Brain pericyte (primary cell): ENCODE measurements around the gene ANKRD34B.
"Not testable (repeated sequence)": the region's sequence is repeated elsewhere in the genome, so short reads cannot be mapped to it uniquely, and the experiment has no call there.

Experiments used
- DNase-seq: peaks from one replicate; pipeline ENCODE4 v3.0.0-alpha.2; 2012; ENCODE audit warnings: low read depth, low spot score

The ANKRD34B gene

DNA sequence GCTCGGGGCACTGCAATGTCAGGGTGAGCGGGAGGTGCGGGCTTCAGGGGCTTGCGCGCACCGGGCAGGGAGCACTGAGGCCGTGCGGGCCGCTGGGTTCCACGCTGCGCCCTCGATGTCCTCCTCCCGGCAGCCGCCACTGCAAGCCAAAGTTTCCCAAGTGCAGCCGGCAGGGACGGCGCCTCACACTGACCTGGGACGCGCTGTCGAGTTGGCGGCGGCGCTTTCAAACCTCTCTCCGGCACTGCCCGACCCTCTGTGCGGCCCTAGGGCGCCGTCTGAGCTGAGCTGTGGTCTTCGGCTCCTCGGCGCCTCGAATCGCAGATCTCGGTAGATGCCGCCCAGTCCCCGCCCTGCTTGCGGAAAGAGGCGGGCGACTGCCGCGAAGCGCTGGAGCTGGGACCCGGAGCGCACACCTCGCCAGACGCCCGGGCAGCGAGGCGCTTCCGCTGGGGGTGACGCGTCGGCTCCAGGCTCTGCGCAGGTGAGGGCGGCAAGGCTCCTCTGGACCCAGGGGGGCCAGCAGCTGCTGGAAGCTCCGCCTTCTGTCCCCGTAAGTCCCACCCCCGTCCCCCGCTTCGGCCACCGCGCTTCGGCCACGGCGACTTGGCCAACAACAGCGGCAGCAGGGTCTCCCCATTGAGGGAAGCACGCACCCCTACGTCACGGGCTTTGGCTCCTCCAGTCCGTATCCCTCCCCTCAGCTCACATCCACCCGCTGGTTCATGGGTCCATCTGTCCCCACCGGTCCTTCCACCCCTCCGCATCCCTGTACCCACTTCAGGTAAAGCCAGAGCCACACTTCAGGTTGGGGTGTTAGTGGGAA is at the start of gene ANKRD34B:
ANKRD34B (minus strand) TSS at position 320 of the 826 bp plus-strand sequence. CDS start 10,261 bp downstream, outside the sequence.
- DNase-seq: no peak

DNA sequence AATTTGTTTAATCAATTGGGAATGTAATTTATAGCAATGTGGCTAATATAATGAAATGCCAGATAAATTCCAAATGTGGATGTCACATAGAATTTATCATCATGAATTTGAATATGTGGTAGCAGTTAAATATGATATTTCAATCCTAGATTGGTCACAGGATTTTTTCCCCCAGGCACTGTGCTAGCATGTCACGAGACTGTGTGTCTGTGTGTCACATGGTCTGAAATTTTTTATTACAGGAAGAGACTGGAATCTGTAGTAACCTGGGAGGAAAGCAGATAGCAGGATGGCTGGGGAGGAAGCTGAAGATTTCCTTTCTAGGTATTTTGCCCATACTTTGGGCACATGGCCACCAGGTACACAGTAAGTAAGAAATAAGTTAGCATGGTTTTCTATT is 49.0 kb upstream of the ANKRD34B start:
- DNase-seq: no peak

DNA sequence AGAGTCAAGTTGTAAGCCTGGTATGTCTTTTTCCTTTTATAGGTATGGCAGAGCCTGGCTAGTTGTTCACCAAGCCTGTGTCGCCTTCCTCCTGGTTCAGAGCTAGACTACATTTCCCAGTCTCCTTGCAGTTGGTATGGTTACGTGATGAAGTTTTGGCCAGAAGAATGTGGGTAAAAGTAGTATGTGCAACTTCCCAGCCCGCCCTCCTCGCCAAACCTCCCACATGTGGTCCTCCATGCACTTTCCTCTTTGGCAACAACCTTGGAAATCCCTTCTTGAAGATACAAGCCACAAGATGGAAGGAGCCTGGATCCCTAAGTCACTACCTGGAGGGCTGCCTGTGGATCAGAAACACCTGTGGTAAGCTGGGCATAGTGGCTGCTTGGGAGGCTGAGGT is 48.4 kb upstream of the ANKRD34B start:
- DNase-seq: no peak

DNA sequence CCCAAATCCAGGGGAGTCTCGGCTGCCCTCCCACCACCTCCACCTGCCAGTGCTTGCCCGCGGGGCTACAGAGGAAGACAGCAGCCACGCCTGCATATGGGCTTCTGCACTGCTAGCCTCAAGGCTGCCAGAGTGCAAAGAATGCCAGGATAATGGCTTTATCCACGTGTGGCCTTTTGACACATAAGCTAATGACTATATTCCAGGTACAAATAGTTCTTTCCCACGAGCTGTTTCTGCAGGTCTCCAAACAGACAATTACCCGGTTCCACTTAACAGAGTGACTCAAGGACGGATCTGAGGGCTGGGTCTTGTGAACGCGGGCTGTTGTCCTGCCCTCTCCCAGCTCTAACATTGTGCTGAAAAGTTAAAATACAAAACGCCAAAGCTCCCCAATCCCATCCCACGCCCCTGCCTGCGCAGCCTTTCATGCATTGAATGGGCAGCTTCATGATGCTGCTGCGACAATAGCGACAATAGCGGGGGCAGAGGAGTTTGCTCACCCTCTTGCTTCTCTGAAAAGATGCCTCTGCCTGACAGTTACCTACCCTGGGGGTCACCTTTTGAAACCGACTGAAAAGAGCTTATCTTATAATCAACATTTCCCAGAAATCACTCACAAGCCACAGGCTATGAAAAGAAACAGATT is 45.3 kb upstream of the ANKRD34B start:
- DNase-seq: no peak

DNA sequence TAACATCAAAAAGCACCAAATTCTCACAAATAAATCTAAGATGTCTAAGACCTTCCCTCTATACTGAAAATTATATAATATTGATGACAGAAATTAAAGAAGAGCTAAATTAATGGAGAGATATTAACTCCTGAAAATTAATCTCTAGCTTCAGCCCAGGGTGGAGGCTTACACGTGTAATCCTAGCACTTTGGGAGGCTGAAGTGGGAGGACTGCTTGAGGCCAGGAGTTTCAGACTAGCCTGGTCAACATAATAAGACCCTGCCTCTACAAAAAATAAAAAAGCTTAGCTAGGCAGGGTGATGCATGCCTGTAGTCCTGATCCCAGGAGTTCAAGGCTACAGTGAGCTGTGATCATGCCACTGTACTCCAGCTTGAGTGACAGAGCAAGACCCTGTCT is 39.6 kb upstream of the ANKRD34B start:
- DNase-seq: no peak

DNA sequence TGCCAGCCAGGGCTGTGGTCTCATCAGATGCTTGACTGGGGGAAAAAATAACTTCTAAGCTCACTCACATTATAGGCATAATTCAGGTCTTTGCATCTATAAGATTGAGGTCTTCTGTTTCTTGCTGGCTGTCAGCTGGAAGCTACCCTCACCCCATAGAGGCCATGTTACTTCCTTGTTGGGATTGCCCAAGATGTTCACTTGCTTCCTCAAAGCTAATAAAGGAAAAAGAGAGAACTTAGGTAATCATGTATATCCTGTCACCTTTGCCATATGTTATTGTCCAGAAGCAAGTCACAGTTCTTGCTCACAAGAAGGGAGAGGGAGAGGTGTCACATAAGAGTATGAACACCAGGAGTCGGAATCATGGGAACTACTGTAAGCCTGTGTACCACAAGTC is 38.7 kb upstream of the ANKRD34B start:
- no peak for DNase-seq

DNA sequence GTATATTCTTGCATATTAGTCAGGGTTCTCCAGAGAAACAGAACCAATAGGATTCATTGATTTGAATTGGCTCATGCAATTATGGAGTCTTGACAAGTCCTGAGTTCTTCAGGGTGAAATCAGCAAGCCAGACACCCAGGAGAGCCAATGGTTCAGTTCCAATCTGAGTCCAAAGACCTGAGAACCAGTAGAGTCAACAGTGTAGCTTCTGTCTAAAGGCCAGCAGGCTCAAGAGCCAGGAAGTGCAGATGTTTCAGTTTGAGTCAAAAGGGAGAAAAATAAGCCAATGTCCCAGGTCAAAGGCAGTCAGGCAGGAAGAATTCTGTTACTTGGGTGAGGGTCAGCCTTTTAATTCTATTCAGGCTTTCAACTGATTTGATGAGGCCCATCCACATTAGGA is 37.8 kb upstream of the ANKRD34B start:
- DNase-seq: no peak

DNA sequence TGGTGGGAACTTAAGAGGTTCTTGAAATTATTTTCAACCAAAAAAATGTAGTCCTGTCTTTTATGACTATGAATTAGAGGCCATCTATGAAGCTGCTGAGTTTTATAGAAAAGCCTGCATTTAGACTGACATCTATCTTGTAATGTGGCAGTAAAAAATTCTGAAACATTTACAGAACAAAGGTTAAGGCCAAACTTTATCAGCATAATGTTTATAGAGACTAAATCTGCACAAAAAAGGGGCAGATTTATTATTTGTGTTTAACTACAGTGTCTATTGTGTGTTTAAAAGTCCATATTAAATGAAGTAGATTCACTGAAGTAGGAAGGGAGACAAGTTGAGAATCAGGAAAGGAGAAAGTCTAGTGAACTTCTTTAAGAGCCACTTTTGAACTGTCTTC is 37.3 kb upstream of the ANKRD34B start:
- DNase-seq: no peak

DNA sequence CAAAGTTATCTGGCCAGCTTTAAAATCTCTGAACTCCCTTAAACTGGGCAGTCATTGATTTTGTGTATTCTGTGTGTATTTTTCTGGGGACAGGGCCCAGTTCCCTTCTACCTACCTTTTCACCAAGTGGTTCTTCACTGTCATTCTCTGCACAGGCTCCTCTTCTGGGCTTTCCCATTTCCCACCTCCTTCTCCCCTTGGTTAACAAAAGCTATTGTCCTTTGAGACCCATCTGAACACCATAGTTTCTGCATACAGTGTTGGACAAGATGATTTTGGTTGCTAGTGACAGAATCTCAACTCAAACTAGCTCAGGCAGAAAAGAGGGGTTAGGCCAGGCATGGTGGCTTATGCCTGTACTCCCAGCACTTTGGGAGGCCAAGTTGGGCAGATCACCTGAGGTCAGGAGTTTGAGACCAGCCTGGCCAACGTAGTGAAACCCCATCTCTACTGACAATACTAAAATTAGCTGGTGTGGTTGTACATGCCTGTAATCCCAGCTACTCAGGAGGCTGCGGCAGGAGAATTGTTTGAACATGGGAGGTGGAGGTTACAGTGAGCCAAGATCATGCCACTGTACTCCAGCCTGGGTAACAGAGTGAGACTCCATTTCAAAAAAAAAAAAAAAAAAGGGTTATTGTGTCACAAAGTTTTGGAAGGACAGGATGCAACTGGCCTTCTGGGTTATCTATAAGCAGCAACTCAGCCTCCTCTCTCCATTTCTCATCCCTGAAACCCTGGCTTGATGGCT is 31.0 kb upstream of the ANKRD34B start:
- no peak for DNase-seq

DNA sequence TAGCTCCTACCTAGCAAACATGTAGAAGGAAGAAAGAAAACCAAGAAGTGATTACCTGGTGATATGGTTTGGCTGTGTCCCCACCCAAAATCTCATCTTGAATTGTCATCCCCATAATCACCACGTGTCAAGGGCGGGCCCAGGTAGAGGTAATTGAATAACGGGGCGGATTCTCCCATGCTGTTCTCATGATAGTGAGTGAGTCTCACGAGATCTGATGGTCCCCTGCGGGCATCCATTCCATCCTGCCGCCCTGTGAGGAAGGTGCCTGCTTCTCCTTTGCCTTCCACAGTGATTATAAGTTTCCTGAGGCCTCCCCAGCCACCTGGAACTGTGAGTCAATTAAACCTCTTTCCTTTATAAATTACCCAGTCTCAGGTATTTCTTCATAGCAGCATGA is 27.4 kb upstream of the ANKRD34B start:
- no peak for DNase-seq

DNA sequence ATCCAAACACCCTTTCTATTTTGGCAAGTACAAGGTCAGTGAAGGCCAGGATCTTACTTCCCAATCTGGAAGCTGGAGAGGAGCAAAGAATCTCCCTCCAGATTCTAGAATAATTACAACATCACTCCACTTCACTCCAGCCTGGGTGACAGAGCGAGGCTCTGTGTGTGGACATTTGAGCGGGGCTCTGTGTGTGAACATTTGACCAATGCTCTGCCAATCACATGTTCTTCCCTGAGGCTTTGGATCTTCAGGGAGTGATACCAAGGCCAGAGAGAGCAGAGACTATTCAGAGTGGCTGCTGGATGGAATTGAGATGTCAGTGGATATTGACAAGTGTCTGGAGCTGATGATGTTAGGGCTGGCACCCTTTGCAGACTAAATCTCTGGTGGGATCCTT is 24.7 kb upstream of the ANKRD34B start:
- DNase-seq: no peak

DNA sequence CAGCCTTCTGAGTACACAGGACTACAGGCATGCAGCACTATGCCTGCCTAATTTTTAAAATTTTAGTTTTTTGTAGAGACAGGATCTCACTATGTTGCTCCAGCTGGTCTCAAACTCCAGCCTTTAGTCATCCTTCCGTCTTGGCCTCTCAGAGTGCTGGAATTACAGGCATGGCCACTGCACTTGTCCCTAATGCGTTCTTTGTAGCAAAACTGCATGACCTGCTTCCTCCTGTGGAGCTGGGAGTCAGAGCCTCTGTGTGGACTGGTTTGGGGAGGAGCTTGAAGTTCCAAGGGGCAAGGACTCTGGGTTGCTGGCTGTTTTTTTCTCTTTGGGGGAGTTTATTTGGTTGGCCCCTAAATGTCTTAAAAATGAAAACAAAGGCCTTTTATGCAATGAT is 22.7 kb upstream of the ANKRD34B start:
- no peak for DNase-seq

DNA sequence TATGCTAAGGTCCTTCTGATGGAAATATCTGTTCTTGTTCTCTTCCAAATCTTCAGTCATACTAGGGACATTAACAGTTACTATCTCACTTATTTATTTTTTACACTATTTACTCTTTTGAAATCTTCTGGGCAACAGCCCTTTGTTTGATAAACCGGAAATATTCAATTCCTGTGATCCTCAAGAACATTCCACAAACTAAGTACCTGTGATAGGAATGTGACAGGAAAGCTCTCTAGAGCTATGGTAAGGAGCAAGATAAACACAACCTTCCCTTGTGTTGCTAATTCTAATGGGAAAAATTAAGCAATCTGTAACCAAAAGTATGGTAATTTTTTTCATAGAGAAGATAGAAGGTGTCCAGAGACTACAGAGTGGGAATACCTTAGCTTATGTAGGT is 22.0 kb upstream of the ANKRD34B start:
- DNase-seq: no peak

DNA sequence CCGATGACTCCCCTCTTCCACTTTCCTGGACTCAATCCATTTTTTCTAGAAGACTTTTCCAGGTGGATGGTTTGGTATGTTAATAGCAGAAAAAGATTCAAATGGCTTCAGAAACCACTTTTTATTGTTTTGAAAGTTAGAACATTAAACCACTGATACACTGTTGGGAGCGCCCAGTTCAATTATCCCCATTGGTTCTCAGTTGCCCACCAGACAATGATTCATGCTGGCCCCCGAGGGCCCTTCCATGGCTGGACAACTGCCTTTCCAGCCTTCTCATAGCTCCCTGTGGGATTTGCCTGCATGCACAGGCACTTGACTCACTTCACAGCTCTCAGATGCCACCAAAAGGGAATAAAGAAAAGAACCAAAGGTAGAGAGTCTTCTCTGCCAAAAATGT is 21.3 kb upstream of the ANKRD34B start:
- no peak for DNase-seq

DNA sequence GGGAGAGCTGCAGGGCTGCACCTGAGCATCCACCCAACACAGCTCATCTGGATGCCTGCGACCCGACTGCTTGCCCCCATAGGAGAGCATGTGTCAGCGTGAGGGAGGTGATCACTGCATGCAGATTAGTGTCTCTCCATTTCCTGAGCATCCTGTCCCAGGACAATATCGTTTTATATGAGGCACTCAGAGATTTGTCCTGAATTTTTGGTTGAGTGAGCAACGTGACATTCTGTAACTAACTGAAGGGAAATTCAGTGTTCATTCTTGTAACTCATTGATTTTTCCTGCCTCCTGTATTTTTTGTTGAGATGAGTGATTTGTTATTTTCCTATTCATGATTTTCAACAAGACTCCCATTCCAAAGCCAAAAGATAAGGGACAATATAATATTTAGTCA is 20.7 kb upstream of the ANKRD34B start:
- no peak for DNase-seq

DNA sequence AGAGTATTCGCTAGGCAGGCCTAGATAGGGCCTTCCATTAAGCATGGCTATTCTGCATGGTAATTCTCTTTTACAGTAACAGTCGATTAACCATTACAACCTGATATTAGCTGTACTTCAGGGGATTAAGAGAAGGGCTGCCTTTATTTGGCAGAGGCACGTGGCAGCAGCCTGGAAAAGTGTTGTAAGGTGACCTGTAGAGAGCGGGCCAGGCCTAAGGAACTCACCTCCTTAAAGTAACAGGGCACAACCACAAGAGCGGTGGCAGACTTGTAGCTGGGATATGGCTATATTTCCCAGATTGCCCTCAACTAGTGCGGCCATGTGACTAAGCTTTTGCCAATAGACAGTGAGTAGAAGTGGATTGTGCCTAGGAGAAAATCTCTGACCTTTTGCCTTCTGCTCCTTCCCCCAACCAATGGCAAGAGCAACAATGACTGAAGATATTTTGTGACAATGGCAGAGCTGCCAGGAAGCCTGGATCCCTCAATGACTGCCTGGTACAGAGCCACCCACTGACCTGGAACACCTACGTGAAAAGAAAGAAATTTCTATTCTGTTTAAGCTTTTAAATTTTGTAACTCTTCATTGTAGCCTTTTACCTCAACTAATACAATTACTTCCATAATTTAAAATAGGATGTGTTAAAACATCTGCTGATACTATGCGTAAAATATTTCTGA is 18.9 kb upstream of the ANKRD34B start:
- DNase-seq: no peak

DNA sequence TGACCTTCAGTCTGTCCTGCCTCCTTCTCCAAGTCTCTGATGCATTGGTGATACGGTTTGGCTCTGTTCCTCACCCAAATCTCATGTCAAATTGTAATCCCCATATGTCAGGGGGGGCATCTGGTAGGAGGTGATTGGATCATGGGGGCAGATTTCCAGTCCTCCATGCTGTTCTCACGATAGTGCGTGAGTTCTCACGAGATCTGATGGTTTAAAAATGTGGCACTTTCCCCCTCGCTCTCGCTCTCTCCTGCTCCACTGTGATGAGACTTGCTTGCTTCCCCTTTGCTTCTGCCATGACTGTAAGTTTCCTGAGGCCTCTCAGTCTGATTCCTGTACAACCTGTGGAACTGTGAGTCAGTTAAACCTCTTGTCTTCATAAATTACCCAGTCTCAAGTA is 14.7 kb upstream of the ANKRD34B start:
- DNase-seq: no peak

DNA sequence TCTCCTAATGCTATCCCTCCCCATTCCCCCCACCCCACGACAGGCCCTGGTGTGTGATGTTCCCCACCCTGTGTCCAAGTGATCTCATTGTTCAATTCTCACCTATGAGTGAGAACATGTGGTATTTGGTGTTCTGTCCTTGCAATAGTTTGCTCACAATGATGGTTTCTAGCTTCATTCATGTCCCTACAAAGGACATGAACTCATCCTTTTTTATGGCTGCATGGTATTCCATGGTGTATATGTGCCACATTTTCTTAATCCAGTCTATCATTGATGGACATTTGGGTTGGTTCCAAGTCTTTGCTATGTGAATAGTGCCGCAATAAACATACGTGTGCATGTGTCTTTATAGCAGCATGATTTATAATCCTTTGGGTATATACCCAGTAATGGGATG is 10.2 kb upstream of the ANKRD34B start:
- DNase-seq: not testable (repeated sequence)

DNA sequence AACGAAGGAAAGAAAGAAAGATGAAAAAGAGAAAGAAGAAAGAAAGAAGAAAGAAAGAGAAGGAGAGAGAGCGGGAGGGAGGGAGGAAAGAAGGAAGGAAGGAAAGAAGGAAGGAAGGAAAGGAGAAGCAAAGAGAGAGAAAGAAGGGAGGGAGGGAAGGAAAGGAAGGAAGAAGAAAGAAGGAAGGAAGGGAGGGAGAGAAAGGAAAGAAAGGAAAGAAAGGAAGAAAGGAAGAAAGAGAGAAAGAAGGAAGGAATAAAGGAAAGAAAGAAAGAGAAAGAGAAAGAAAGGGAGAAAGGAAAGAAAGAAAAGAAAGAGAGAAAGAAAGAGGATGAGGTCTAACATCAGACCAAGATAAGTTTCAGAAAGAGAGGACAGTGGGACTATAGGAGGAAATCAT is 9.0 kb upstream of the ANKRD34B start:
- no peak for DNase-seq

DNA sequence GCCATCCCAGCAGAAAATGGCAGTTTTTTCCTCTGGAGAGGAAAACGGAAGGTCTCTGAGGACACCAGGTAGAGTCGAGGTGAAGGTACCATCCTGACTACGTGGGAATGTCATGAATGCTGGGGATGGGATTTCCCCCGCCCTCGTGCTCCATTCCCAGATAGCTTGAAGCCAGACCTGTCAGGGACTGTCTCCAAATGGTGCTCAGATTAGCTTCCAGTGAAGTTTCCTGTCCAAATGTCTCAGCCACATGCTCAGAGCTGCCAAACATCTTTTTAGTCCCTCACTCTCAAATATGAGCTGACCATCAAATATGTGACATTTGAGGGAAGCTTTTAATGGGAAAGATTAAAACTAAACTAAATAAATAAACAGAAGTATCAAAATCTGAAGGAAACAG is 7.6 kb upstream of the ANKRD34B start:
- DNase-seq: no peak

DNA sequence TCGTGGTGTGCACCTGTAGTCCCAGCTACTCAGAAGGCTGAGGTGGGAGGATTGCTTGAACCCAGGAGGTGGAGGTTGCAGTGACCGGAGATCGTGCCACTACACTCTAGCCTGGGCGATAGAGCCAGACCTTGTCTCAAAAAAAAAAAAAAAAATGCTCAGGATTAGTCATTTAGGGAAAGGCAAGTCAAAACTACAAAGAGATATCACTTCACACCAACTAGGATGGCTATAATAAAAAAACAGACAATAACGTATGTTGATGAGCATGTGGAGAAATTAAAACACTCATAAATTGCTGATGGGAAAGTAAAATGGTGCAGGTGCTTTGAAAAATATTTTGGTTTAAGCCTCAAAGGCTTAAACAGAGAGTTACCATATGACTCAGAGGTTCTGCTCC is 6.3 kb upstream of the ANKRD34B start:
- no peak for DNase-seq

DNA sequence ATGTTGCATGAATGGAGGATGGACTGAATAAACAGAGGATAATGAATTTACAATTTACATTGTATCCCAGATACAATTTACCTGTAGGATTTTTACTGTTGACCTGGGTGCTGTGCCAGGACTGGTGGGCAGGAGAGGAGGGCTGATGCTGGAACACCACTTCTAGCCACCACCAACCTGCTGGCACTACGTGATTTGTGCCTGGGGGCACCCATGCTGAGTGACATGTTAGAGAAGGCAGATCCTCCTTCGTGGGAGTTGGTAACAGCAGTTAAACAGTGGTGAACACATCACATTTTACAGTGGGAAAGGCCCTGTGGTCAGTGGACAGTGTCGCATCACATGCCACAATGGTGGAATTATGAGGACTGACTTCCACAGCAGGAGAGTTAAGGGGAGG is 3.0 kb upstream of the ANKRD34B start:
- DNase-seq: no peak
